ENCODE data around the gene MKRN3.
"Not testable (repeated sequence)": the region's sequence is repeated elsewhere in the genome, so short reads cannot be mapped to it uniquely, and the experiment has no call there.

Gene MKRN3

GRCh38 chr15:23588268-23588667, 22.8 kb downstream of the MKRN3 start:
- no peak for DNase-seq

GRCh38 chr15:23589012-23589411, 23.5 kb downstream of the MKRN3 start:
- DNase-seq, result no peak

- DNase-seq, result no peak
These were observed 28.8 kb downstream of the MKRN3 start for GRCh38 chr15:23594252-23594770.

- no peak for DNase-seq
These were observed 29.9 kb downstream of the MKRN3 start for GRCh38 chr15:23595368-23595767.

- DNase-seq, result no peak
These were observed 31.3 kb downstream of the MKRN3 start for GRCh38 chr15:23596736-23597135.

GRCh38 chr15:23597278-23597677, 31.8 kb downstream of the MKRN3 start:
- DNase-seq, result not testable (repeated sequence)

- no peak for DNase-seq
These were observed 33.6 kb downstream of the MKRN3 start for GRCh38 chr15:23599053-23599452.

GRCh38 chr15:23602124-23602523, 36.6 kb downstream of the MKRN3 start:
- no peak for DNase-seq

GRCh38 chr15:23606226-23606625, 40.8 kb downstream of the MKRN3 start:
- DNase-seq, result no peak

- DNase-seq, result no peak
These were observed 51.1 kb downstream of the MKRN3 start for GRCh38 chr15:23616536-23616935.
